NCI-H1694 (cell line): Measurements from ENCODE around the gene USP10.

Experiments used
- DNase-seq: peaks from one replicate; lab custom pipeline; 2025; lab: John Stamatoyannopoulos, UW

The USP10 gene

GRCh38 chr16:84752600-84752999 lies 52.8 kb downstream of the USP10 start:
- DNase-seq: no peak

- no peak for DNase-seq
These were observed 53.9 kb downstream of the USP10 start for GRCh38 chr16:84753412-84754326.

- DNase-seq: peak; percentile 80
These were observed 54.6 kb downstream of the USP10 start for GRCh38 chr16:84754353-84754856.

GRCh38 chr16:84754956-84755672 lies 55.3 kb downstream of the USP10 start:
- no peak for DNase-seq

- no peak for DNase-seq
These were observed 57.0 kb downstream of the USP10 start for GRCh38 chr16:84756830-84757229.

- DNase-seq: no peak
These were observed 58.8 kb downstream of the USP10 start for GRCh38 chr16:84758627-84759026.

GRCh38 chr16:84759061-84759460 lies 59.3 kb downstream of the USP10 start:
- no peak for DNase-seq

GRCh38 chr16:84759906-84760305 lies 60.1 kb downstream of the USP10 start:
- DNase-seq: no peak

GRCh38 chr16:84761448-84762368 lies 61.9 kb downstream of the USP10 start:
- DNase-seq: no peak

- DNase-seq: no peak
These were observed 63.4 kb downstream of the USP10 start for GRCh38 chr16:84763164-84763563.

GRCh38 chr16:84763629-84764028 lies 63.8 kb downstream of the USP10 start:
- DNase-seq: no peak

- no peak for DNase-seq
These were observed 65.2 kb downstream of the USP10 start for GRCh38 chr16:84764970-84765369.

GRCh38 chr16:84765616-84766580 lies 66.1 kb downstream of the USP10 start:
- no peak for DNase-seq

- DNase-seq: no peak
These were observed 67.4 kb downstream of the USP10 start for GRCh38 chr16:84766978-84767773.

GRCh38 chr16:84768061-84768807 lies 68.4 kb downstream of the USP10 start:
- no peak for DNase-seq

- no peak for DNase-seq
These were observed 69.0 kb downstream of the USP10 start for GRCh38 chr16:84768808-84769197.

- DNase-seq: no peak
These were observed 69.6 kb downstream of the USP10 start for GRCh38 chr16:84769416-84769815.

- no peak for DNase-seq
These were observed 73.5 kb downstream of the USP10 start for GRCh38 chr16:84773312-84773711.

GRCh38 chr16:84774810-84775209 lies 75.0 kb downstream of the USP10 start:
- DNase-seq: no peak
